GM21447 (cell line): ENCODE measurements around the gene CRCP.
"Not testable (repeated sequence)": the region's sequence is repeated elsewhere in the genome, so short reads cannot be mapped to it uniquely, and the experiment has no call there.

ENCODE experiments used
- ATAC-seq: cut with Tn5 transposase; IDR thresholded peaks from one replicate; pipeline ENCODE4 v1.9.1; 2021; ENCODE audit not compliant: unreplicated experiment

The CRCP gene

GRCh38 chr7:66114743-66115649, at the start of gene CRCP:
CRCP (plus strand) TSS chr7:66114847; CDS start chr7:66114963, 116 bp downstream.
- ATAC-seq: peak; percentile 95

DNA sequence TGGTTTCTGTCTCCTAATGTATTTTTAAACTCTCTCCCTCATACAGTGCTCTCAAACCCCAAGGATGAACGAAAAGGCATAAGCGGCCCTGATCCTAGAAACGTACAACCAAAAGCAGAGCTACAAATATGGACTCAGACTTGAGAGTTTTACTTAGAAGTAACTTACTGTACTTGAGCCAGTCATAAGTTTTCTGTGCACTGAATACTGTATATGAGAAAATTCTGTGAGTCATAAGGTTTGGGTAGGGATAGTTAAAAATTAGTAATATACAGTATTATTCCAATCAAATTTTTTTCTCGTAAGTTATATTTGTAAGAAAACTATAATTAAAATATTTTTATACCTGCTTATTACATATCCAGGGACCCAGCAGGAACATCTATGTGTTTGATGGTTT, 44.9 kb upstream of the CRCP start:
- no peak for ATAC-seq

DNA sequence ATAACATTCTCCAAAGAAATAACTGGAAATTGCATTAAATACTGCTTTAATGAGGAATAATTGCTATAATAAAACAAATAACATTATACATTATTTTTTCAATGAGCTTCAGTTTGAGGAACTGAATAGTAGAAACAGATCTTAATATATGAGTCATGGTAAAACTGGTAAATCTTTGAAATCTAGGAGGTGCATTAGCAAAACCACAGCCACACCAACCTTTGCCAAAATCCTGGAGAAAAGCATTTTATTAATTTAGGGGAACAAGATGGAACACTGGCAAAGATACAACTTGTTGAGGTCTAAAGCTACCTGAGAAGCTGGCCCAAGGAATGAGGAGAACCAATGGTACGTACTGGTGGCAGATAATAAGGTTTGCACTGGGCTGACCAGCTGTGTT, 44.4 kb upstream of the CRCP start:
- no peak for ATAC-seq

GRCh38 chr7:66072208-66072607, 42.4 kb upstream of the CRCP start:
- ATAC-seq: not testable (repeated sequence)

- peak; percentile 96 for ATAC-seq
Measured at GRCh38 chr7:66075590-66076461, 38.8 kb upstream of the CRCP start, which contains the start of gene ASL. ASL (plus strand) TSS chr7:66075819; CDS start chr7:66076082, 263 bp downstream.

DNA sequence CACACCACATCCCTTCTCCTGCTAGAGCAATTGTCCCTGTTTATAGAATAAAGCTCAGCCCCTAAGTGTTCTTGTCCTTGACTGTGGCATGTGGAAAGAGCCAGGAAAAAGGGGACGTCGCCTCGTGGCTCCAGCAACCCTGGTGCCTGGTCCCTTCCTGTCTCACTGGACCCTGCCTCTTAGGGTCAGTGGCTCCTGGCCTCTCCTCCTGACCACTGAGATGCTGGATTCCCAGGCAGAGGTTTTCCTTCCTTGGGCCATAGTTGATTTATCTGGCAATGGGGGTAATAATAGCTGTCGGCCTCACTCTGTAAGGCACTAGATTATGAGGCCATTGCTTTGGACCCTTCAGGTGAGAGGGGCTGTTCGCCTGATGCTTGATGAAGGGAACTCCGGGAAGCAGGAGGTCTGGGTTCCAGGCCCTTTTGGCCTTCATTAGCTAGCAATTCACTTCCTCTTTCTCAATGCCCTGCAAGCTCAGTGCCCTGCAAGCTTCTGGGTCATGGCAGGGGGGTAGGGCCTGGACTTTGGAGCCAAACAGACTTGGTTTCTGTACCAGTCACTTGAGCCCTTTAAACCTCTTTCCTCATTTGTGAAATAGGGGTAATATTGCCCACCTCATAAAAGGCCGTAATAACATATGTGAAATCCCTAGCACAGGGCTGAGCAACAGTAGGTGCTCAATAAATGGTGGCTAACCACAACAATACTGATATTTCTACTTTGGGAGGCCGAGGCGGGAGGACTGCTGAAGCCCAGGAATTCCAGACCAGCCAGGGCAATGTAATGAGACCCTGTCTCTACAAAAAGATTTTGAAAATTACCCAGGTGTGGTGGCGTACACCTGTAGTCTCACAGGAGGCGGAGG, 38.0 kb upstream of the CRCP start:
- no peak for ATAC-seq

DNA sequence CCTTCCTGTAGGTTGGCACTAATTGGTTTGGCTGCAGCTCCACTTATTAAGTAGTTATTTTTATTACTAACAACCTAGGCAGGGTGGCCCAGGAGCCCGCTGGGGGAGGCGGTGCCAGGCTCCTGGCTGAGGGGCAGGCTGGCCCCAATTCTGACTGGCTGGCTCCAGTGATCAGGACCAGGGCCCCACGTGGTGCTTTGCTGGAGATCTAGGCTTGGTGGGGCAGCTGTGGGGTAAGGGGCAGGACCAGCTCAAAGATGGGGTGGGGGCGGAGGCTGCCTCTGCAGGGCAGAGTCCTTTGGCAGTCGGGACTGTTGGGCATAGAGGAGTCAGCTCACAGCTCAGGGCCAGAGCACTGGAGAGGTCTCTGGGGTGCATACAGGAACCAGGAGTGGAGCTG, 36.6 kb upstream of the CRCP start:
- no peak for ATAC-seq

DNA sequence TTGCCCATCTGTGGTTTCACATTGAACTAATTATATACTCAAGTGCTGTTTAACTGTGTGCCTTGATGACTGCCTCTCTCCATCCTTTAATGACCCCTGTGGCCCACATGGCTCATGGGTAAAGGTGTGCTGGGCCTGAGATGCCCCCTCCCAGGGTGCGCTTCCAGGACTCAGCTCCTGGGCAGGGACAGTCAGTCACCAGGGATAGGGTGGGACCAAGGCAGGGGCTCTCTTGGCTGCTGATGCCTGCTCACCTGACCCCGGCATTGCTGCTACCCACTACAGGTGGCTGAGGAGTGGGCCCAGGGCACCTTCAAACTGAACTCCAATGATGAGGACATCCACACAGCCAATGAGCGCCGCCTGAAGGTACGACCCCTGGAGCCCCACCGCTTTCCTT, 32.6 kb upstream of the CRCP start:
- no peak for ATAC-seq

GRCh38 chr7:66082886-66083415, 31.7 kb upstream of the CRCP start:
- ATAC-seq: no peak

GRCh38 chr7:66083677-66084076, 31.0 kb upstream of the CRCP start:
- no peak for ATAC-seq

DNA sequence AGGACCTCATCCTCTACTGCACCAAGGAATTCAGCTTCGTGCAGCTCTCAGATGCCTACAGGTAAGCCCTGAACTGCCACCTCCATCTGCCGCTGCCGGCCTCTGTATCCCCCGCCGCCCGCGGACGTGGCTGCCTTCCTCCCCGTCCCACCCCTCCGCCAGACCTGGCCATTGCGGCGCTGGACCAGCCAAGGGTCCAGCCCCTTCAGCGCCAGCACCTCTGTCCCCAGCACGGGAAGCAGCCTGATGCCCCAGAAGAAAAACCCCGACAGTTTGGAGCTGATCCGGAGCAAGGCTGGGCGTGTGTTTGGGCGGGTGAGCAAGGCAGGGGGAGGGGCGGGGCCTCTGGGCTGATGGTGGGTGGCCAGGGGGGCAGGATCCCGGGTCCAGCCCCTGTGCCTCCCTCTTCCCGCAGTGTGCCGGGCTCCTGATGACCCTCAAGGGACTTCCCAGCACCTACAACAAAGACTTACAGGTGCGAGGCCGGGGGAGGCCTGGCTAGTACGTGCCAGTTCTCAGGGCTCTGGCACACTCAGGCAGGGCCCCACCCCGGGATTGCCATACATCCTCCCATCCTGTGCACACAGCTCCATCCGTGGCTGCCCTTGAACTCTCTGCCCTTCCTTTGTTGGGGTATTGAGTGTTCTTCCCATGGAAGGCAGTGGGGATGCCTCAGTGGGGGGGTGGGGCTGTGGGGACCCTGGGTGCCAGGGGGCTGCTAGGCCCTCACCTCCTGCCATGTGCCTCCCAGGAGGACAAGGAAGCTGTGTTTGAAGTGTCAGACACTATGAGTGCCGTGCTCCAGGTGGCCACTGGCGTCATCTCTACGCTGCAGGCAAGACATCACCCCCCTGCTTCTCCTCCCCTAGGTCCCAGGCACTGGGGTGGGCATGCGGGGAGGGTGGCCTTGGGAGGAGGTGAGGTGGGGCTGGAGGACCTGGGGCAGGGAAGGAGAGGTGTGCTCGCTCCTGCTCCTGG, 25.5 kb upstream of the CRCP start:
- ATAC-seq: no peak

DNA sequence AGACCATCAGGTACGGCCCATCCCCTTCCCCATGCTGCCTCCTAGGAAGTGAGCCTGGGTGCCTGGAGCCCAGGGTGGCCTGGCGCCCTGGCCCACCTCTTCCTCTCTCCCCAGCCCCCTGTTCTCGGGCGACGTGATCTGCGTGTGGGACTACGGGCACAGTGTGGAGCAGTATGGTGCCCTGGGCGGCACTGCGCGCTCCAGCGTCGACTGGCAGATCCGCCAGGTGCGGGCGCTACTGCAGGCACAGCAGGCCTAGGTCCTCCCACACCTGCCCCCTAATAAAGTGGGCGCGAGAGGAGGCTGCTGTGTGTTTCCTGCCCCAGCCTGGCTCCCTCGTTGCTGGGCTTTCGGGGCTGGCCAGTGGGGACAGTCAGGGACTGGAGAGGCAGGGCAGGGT, 22.0 kb upstream of the CRCP start:
- ATAC-seq: no peak

DNA sequence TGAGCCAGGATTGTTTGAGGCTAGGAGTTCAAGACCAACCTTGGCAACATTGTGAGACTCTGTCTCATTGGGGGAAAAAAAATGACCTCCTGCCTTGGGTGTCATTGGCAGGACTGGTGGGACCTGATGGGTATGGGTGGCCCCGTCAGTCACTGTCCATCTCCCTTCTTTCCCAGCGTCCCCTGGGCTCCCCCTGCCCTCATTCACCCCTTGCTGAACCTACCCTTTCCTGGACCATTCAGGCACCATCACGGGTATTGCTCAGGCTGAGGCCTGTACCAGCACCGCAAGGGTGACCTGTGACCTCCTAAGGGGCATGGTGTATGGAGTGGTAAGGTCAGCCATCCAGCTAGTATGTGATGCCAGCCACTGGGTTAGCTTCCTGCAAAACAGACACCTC, 19.6 kb upstream of the CRCP start:
- no peak for ATAC-seq

GRCh38 chr7:66099232-66099550, 15.5 kb upstream of the CRCP start:
- no peak for ATAC-seq

DNA sequence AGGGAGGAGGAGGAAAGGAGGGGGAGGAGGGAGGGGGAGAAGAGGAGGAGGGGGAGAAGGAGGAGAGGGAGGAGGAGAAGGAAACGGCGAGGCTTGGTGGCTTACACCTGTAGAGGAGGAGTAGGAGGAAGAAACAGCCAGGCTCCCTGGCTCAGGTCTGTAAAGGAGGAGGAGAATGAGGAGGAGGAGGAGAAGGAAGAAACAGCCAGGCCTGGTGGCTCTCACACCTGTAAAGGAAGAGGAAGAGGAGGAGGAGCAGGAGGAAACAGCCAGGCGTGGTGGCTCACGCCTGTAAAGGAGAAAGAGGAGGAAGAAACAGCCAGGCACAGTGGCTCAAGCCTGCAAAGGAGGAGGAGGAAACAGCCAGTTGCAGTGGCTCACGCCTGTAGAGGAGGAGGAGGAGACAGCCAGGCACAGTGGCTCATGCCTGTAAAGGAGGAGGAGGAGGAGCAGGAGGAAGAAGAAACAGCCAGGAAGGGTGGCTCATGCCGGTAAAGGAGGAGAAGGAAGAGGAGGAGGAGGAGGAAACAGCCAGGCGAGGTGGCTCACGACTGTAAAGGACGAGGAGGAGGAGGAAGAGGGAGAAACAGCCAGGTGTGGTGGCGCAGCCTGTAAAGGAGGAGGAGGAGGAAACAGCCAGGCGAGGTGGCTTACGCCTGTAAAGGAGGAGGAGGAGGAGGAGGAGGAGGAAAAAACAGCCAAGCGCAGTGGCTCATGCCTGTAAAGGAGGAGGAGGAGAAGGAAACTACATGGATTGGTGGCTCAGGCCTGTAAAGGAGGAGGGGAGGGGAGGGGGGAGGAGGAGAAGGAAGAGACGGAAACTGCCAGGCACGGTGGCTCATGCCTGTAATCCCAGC, 14.9 kb upstream of the CRCP start:
- peak; percentile 70 for ATAC-seq

DNA sequence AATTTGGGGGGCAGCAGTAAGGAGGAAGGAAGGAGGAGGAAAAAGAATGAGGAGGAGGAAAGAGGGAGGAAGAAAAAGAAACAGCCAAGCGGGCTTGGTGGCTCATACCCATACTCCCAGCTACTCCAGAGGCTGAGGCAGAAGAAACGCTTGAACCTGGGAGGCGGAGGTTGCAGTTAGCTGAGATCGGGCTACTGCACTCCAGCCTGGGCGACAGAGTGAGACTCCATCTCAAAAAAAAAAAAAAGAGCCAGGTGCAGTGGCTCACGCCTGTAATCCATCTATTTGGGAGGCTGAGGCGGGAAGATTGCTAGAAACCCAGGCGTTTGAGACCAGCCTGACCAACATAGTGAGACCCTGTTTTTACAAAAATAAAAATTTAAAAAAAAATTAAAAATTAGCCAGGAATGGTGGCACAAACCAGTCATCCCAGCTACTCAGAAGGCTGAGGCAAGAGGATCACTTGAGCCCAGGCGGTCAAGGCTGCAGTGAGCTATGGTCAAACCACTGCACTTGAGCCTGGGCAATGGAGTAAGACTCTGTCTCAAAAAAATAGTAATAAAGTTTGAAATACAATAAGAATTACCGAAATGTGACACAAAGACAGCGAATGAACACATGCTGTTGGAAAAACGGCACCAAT, 14.1 kb upstream of the CRCP start:
- peak; percentile 13 for ATAC-seq

- ATAC-seq: not testable (repeated sequence)
Measured at GRCh38 chr7:66102168-66102567, 12.5 kb upstream of the CRCP start.

- ATAC-seq: not testable (repeated sequence)
Measured at GRCh38 chr7:66103994-66104393, 10.7 kb upstream of the CRCP start.
